Stimulated activated CD8-positive, alpha-beta memory T cell treated with anti-CD3 and anti-CD28 coated beads, Interleukin-2, amount 100 ng/mL, for 1 hour (primary cell): ENCODE results near the gene C19orf47.

Experiments used
- DNase-seq, 2 donors: peaks; one replicate each; pipeline ENCODE4 v3.0.0-alpha.2; 2020; ENCODE audit warnings: low read depth in 2 of 2

C19orf47 gene

DNA sequence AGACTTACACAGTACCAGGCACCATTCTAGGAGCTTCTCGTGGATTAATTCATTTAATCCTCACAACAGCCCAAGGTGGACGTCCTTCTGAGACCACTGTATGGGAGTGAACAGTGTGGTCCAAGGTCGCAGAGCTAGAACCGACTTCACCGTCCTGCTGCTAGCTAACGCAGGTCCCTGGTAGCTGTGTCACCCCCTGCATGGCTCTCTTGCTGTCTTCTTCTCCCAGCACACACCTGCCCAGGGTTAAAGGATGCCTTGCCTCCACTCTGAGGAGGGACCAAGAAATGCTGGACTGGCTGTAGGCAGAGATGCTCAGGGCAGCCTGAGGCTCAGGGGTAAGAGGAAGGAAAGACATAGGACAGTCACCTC is 66.0 kb downstream of the C19orf47 start:
- DNase-seq = no peak

DNA sequence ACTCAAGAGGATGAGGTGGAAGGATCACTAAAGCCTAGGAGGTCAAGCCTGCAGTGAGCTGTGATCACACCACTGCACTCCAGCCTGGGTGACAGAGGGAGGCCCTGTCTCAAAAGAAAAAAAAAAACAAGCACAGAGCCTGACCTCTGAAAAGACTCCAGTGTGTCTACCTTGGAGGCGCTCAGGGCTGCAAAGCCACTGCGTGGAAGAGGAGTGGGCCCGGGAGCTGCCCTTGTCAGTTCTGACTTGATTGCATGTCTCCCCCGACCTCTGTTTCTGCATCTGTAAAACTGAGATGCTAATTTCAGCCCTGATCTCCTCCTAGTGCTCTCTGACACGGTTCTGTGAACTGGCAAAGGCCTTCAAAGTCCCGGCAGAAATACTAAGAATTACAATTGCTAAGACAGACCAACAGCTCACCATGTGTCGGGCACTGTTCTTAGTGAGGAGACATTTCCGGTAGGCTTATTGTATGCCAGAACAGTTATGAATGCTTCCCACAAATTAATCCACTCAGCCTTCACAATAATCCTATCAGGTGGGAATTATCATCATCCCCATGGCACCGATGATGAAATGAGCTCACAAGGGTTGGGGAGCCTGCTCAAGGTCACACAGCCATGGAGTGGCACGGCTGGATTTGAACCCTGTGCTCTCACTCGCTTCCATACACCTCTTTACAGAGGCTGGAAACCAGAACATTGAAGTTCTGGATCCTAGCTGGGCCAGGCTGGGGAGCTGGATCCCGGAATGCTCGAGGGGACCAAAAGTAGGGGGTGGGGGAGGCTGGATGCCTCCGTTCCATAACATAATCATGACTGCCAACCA is 66.6 kb downstream of the C19orf47 start:
- no peak for DNase-seq

DNA sequence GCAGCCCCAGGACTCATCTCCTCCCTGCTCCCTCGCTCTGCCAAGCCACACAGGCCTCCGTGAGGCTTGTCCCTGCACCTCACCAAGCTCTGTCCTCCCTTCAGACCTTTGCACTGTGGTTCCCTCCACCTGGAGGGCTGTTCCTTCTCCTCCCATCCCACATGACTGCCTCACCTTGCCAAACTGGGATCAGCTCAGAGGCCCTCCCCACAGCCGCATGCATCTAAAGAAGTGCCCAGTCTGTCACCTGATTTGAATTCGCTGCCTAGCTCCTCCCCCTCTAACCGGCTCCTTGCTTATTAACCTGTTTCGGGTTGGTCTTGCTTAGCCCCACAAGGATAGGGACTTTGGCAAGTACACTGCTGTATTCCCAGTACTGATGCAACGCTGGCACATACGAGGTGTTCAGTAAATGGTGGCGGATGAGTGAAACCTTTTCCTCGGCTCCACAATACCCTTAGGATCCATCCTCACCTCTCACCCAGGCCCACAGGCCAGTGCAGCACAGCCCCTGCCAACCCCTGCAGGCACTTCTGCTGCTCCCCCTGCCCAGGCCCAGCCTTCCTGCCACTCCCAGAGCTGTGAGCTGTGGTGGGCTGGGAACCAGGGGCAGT is 67.5 kb downstream of the C19orf47 start:
- no peak for DNase-seq

DNA sequence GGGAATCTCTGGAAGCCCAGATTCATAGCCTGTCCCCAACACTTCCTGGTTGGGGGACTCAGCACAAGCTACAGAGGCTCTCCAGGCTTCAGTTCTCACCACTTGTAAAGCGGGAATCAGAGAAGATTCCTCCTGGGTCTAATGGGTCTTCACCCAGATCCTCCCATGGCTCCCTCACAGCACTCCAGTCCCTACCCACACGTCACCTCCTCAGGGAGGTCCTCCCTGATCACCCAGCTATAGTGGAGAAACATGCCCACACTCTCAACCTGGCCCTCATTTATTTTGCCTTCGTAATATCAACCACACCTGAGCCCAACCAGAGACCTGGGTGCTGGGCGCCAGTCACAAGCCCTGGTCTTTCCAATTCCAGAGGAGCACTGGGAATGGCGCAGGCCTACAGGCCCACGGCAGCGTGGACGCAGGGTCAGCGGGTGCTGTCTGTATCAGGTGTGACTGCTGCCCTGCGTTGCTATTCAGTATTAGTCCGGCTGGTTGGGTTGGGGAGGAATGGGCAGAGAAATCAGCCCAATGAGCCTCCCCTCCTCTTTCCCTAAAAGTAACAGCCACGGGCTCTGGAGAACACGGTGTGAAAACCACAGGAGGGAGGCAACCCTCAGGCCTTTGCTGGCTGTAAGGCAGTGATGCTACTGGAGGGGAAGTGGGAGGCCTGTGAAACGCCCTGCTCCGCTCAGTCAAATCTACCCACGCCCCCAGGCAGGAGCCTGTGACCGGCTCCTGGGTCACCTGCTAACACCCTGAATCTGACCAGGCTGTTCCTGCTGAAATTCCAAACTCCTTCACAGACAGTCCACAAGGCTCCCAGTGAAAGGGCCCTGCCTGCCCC is 68.2 kb downstream of the C19orf47 start:
- no peak for DNase-seq

DNA sequence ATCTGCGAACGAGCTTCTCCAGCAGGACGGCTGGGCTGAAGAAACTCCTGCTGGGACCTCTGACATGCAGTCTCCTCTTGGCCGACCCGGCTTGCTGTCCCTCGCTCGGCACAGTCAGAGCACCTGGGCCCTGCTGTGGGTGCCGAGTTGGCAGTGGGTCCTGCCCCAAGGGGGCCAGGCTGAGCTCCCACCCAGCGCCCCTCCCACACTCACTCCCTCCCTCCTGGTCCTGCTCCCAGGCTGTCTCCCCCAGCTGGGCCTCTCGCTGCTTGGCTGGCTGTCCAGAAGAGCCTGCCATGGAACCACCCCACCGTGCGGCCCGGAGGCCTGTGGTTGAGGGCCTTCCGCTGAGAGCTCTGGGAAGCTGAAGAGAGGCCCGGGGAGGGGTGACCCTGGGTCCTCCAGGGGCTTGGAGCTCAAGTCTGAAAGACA is 69.1 kb downstream of the C19orf47 start:
- no peak for DNase-seq

DNA sequence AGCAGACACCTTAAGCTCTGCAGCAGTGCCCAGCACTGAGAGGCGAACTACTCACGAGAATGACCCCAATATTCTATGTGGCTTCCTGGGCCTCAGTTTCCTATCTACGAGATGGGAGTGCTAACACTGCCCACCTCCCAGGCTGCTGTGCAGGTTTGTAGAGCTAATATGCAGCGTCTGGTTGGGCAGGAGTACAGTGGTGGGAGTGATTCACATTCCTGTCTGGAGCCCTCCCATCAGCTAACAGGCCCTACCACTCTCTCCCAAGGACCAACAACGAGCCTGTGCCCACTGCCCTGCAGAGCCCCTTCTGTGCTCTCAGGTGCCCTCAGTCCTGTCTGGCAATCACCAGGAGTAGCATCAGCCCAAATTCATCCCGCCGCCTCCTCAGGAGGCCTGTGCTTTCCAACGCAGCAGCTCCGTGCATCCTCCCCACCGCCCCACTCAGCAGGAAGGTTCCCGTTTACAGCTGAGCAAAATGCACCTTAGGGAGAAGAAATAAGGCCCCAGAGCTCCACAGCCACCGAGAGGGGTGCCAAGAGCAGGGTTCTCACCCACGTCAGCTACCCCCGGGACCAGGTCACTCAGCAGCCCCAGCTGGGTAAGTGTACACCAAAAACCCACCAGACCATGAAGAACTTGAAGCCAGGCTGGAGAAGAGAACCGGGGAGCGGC is 69.7 kb downstream of the C19orf47 start:
- no peak for DNase-seq

DNA sequence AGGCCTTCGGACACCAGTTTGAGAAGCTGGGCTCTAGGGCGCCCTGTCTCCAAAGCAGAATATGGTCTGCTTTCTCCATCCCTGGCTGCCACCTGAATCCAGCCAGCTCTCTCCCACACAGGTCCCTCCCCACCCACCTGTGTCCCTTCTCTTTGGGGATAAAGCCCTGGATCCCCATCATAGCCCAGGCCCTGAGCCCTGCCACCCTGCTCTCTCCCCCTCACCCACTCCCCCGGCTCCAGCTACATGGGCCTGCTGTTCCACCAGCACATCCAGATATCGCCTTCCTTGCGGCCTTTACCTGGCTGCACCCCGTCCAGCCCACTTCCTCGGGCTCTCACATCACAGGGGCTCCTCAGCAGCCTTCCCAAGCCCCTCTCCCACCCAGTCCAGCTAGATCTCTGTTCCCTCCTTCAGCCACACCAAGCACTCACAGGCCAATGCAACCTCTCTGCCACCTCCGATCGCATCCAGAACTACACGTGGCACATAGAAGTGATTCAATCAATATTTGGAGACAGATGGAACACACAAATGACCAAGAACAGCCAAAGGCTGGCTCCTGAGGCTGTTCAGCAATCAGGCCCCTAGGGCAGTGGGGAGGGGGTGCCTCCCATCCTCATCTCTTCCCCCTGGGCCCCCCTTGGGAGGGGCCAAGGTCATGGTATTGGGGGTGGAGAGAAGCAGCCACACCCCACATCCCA is 70.7 kb downstream of the C19orf47 start:
- DNase-seq = no peak

DNA sequence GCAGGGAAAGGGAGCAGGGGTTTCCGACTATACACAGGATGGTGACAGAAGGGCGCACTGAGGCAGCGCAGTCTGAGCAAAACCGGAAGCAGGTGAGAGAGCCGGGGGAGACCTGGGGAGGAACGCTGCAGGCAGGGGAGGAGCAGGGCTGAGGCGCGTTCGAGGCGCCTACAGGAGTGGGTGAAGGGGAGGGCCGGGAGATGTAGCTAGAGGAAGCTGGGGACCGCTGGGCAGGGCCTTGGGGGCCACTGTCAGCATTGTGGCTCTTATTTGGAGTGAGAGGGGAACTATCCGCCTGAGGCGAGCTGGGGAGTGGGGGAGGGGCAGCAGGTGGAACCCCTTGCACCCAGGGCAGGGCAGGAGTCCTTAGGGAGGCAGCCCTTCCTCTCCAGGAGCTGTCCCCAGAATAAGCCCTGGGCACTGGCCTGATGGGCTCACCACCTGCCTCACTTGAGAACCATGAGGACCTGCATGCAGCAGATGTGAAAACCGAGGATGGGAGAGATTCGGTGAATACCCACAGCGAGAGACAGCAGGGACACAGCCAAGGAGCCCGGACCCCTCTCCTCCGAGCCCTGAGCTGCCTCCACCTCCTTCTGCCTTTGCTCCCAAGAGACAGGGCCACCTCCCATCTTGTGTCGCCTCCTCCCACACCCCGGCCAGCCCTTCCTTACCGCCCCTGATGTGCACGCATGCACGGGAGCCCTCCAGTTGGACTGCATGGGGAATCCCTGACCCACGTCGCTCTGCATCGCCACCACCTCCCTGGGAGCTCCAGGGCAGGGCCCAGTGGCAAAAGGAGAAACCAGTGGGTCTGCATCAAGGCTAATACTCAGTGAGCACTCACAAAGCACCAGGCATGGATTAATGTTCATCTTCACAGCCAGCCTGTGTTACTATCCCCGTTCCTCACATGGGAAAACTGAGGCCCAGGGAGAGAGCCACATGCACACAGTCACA is 73.3 kb downstream of the C19orf47 start:
- DNase-seq = no peak

DNA sequence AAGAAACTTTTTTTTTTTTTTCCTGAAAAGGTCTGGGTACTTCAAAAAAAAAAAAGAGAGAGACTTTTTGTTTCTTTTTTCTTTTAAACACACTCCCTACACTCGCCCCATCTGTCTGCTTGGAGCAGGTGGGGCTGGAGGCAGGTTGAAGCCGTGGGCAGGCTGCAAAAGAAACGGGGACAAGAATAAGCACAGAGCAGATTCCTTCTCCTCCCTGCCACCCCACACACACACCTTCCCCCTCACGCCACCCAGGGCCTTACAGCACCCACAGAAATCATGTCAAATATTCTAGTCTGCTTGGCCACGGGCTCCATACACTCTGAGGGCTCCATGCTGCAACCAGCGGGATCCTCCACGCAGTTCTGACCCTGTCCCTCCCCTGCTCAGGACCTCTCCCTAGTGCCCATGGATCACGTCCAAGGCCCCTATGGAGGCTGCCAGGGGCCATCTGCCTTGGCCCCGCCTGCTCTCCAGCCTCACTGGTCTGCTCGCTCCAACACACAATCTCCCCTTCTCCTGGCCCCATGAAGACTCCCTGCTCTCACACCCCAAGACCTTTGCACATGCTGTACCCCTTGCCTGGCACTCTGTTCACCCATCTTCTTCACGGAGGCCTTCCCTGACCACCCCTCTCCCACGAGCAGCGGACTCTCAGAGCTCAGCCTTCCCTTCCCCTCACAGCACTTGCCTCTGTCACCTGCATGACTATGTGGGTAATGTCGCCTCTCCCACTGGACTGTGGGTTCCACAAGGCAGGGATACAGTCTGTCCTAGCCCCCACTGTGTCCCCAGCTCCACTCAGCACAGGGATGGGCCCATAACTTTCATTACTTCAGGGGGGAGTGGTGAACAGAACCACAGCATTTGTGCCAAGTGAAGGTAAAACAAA is 74.5 kb downstream of the C19orf47 start:
- DNase-seq = no peak

DNA sequence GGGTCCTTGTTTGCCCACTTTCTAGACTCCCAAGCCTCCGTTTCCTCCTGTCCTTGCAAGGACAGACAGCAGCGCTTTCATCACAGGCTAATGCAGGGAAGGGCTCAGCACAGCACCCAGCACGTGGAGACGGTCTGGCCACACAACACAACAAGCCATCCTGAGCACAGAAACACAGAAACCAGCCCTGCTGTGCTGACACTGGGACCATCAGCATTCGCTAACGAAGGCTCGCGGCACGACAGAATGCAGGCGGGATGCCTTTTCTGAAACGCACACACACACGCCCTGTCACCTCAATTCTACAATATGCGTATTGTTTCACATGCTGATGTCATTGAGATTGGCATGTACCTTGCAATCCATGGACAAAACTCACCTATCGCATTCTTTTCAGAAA is 75.9 kb downstream of the C19orf47 start:
- DNase-seq = no peak

DNA sequence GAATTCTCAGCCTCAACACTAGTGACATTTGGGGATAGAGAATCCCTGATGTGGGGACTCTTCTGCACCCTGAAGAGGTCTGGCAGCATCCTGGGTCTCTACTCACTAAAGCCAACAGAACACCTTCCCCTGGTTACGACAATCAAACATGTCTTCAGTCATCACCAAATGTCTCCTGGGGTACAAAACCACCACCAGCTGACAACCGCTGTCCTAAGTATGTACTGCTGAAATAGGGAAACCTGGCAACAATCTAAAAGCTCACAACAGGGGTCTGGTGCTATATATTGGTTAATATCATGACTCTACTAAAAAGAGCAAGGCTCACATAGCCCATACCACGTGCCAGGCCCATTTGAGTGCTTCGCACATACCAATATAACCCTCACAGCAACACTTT is 76.5 kb downstream of the C19orf47 start:
- DNase-seq = no peak

DNA sequence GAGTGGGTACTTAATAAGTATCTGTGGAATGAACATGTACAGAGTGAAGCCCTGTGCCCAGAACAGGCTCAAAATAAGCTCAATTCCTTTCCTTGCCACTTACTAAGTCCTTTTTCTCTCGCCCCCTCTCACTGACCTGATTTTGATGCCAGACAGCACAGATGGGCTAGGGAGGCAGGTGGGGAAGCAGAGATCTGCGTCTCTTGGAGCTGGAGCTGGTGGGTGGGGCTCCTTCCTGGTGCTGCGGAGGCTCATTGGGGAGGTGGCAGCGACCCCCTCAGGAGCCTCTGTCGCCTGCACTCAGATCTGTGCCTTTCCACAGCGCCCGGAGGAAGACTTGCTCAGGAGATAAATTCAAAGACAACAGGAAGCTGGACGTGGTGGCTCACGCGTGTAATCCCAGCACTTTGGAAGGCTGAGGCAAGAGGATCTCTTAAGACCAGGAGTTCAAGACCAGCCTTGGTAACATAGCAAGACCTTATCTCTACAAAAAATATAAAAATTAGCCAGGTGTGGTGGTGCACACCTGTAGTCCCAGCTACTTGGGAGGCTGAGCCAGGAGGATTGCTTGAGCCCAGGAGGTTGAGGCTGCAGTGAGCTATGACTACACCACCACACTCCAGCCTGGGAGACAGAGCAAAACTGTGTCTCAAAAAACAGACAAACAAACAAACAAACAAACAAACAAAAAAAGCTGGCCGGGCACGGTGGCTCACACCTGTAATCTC is 77.7 kb downstream of the C19orf47 start:
- DNase-seq = no peak
